ENCODE results near the gene ZYX.
"Not testable (repeated sequence)": the region's sequence is repeated elsewhere in the genome, so short reads cannot be mapped to it uniquely, and the experiment has no call there.

The ZYX gene

GRCh38 chr7:143422033-143422432 is 40.9 kb downstream of the ZYX start:
- no peak for TF ChIP-seq CSRNP3 (CRISPR knock-in tag; IDR thresholded peaks at IDR 0.05)
- no peak for TF ChIP-seq ESRRG (CRISPR knock-in tag; IDR thresholded peaks at IDR 0.05)
- TF ChIP-seq PATZ1 (CRISPR knock-in tag; IDR thresholded peaks at IDR 0.05; ENCODE audit: borderline replicate concordance): no peak
- TF ChIP-seq ISL1 (CRISPR knock-in tag; IDR thresholded peaks at IDR 0.05): no peak
- no peak for TF ChIP-seq ZC3H10 (CRISPR knock-in tag; IDR thresholded peaks at IDR 0.05)
- no peak for TF ChIP-seq TOX (CRISPR knock-in tag; IDR thresholded peaks at IDR 0.05; ENCODE audit: borderline replicate concordance)
- TF ChIP-seq PPARA (CRISPR knock-in tag; IDR thresholded peaks at IDR 0.05; ENCODE audit: borderline replicate concordance): no peak
- TF ChIP-seq ZFP3 (CRISPR knock-in tag; IDR thresholded peaks at IDR 0.05): no peak
- no peak for TF ChIP-seq CREB5 (CRISPR knock-in tag; IDR thresholded peaks at IDR 0.05; ENCODE audit: low read depth)
- no peak for TF ChIP-seq OSR1 (CRISPR knock-in tag; IDR thresholded peaks at IDR 0.05)
- TF ChIP-seq BACH2 (CRISPR knock-in tag; IDR thresholded peaks at IDR 0.05; ENCODE audit: borderline replicate concordance): no peak
- TF ChIP-seq ZNF70 (CRISPR knock-in tag; IDR thresholded peaks at IDR 0.05): no peak
- no peak for TF ChIP-seq ARNTL (CRISPR knock-in tag; IDR thresholded peaks at IDR 0.05; ENCODE audit: borderline replicate concordance, low read depth)
- no peak for TF ChIP-seq ZNF565 (CRISPR knock-in tag; conservative IDR thresholded peaks at IDR 0.05; ENCODE audit: low read depth)
- no peak for TF ChIP-seq GLIS3 (CRISPR knock-in tag; IDR thresholded peaks at IDR 0.05)
- TF ChIP-seq POU6F1 (CRISPR knock-in tag; IDR thresholded peaks at IDR 0.05; ENCODE audit: borderline replicate concordance, low read depth): no peak
- TF ChIP-seq SNAI2 (CRISPR knock-in tag; IDR thresholded peaks at IDR 0.05): no peak
- no peak for TF ChIP-seq ZFP30 (CRISPR knock-in tag; IDR thresholded peaks at IDR 0.05)
- no peak for TF ChIP-seq TSHZ2 (CRISPR knock-in tag; IDR thresholded peaks at IDR 0.05)
- peak; percentile 46; the same call in 2 of the 3 replicates for ATAC-seq

GRCh38 chr7:143424476-143424875 is 43.3 kb downstream of the ZYX start:
- ATAC-seq: not testable (repeated sequence)

GRCh38 chr7:143426479-143427142 is 45.5 kb downstream of the ZYX start:
- ATAC-seq: no peak
- TF ChIP-seq CREB5 (CRISPR knock-in tag; IDR thresholded peaks at IDR 0.05; ENCODE audit: low read depth) (no peak), PATZ1 (CRISPR knock-in tag; IDR thresholded peaks at IDR 0.05; ENCODE audit: borderline replicate concordance) (no peak), ZFP30 (CRISPR knock-in tag; IDR thresholded peaks at IDR 0.05) (no peak), TSHZ2 (CRISPR knock-in tag; IDR thresholded peaks at IDR 0.05) (no peak), CSRNP3 (CRISPR knock-in tag; IDR thresholded peaks at IDR 0.05) (no peak)

Measured in SK-N-SH treated with all-trans-retinoic acid at 6 μM for 48 hours (cell line).